H9 (cell line): ENCODE data around the gene NOTUM. TPM values are rescaled to one million over a fixed set of nuclear protein-coding genes. Genes with fewer than 3 reads are reported as not detected.

ENCODE experiments used
- DNase-seq: peaks from one replicate; pipeline ENCODE4 v3.0.0-alpha.2; 2017
- H2AFZ ChIP-seq: one replicate; pipeline ENCODE4 v1.6.1; 2013; ENCODE audit warnings: mild to moderate bottlenecking, low read length, control low read depth, moderate library complexity
- H2AK5ac ChIP-seq: 2 replicates; pipeline ENCODE4 v1.6.1; 2013; ENCODE audit warnings: low read length, control low read depth, mixed read lengths; ENCODE audit not compliant: insufficient read length
- H2BK120ac ChIP-seq: one replicate; pipeline ENCODE4 v1.6.1; 2013; ENCODE audit warnings: low read depth, mild to moderate bottlenecking, low read length, control low read depth, inconsistent platforms; ENCODE audit not compliant: poor library complexity, severe bottlenecking
- H2BK12ac ChIP-seq: 2 replicates; pipeline ENCODE4 v1.6.1; 2013; ENCODE audit warnings: low read length, control low read depth, mixed read lengths, low read depth; ENCODE audit not compliant: insufficient read length
- H2BK15ac ChIP-seq: 2 replicates; pipeline ENCODE4 v1.6.1; 2013; ENCODE audit warnings: low read depth, low read length, control low read depth
- H2BK20ac ChIP-seq: one replicate; pipeline ENCODE4 v1.6.1; 2013; ENCODE audit warnings: low read depth, mild to moderate bottlenecking, low read length, control low read depth, inconsistent platforms; ENCODE audit not compliant: poor library complexity, severe bottlenecking
- H2BK5ac ChIP-seq: 2 replicates; pipeline ENCODE4 v1.6.1; 2013; ENCODE audit warnings: low read length, control low read depth, mixed read lengths; ENCODE audit not compliant: insufficient read length
- H3K14ac ChIP-seq: 2 replicates; pipeline ENCODE4 v1.6.1; 2013; ENCODE audit warnings: low read length, control low read depth; ENCODE audit not compliant: insufficient read depth
- H3K18ac ChIP-seq: 2 replicates; pipeline ENCODE4 v1.6.1; 2013; ENCODE audit warnings: low read depth, mild to moderate bottlenecking, mixed read lengths, low read length, control low read depth; ENCODE audit not compliant: insufficient read length
- H3K23ac ChIP-seq: 2 replicates; pipeline ENCODE4 v1.6.1; 2013; ENCODE audit warnings: low read length, control low read depth, mixed read lengths, low read depth; ENCODE audit not compliant: insufficient read length
- H3K23me2 ChIP-seq: 2 replicates; pipeline ENCODE4 v1.6.1; 2013; ENCODE audit warnings: low read depth, mild to moderate bottlenecking, mixed read lengths, low read length, control low read depth; ENCODE audit not compliant: insufficient read length, poor library complexity, severe bottlenecking
- H3K27ac ChIP-seq: 2 replicates; pipeline ENCODE4 v1.5.1; 2013; ENCODE audit warnings: low read length, control low read depth, mixed read lengths, low read depth; ENCODE audit not compliant: insufficient read length
- H3K27me3 ChIP-seq: 2 replicates; pipeline ENCODE4 v1.6.1; 2013; ENCODE audit warnings: low read length, control low read depth, inconsistent platforms; ENCODE audit not compliant: insufficient read depth
- H3K4ac ChIP-seq: 2 replicates; pipeline ENCODE4 v1.6.1; 2013; ENCODE audit warnings: low read depth, mild to moderate bottlenecking, control low read depth, inconsistent platforms, low read length, moderate library complexity
- H3K4me1 ChIP-seq: 2 replicates; pipeline ENCODE4 v1.6.1; 2013; ENCODE audit warnings: low read length, control low read depth, inconsistent platforms; ENCODE audit not compliant: insufficient read depth
- H3K4me2 ChIP-seq: 2 replicates; pipeline ENCODE4 v1.6.1; 2013; ENCODE audit warnings: low read length, control low read depth, mixed read lengths; ENCODE audit not compliant: insufficient read length, insufficient read depth
- H3K56ac ChIP-seq: 2 replicates; pipeline ENCODE4 v1.6.1; 2013; ENCODE audit warnings: low read depth, mild to moderate bottlenecking, mixed read lengths, low read length, control low read depth; ENCODE audit not compliant: insufficient read length
- H3K79me1 ChIP-seq: 2 replicates; pipeline ENCODE4 v1.6.1; 2013; ENCODE audit warnings: low read depth, mild to moderate bottlenecking, moderate library complexity, low read length, control low read depth, inconsistent platforms; ENCODE audit not compliant: insufficient read depth, poor library complexity, severe bottlenecking
- H3K79me2 ChIP-seq: 2 replicates; pipeline ENCODE4 v1.6.1; 2013; ENCODE audit warnings: low read length, control low read depth, inconsistent platforms; ENCODE audit not compliant: insufficient read depth
- H3K9ac ChIP-seq: 2 replicates; pipeline ENCODE4 v1.6.1; 2013; ENCODE audit warnings: low read length, control low read depth, mixed read lengths; ENCODE audit not compliant: insufficient read length; ENCODE audit errors: extremely low read depth
- H3K9me3 ChIP-seq: one replicate; pipeline ENCODE4 v1.6.1; 2013; ENCODE audit warnings: low read depth, low read length, inconsistent platforms; ENCODE audit not compliant: control insufficient read depth
- H3T11ph ChIP-seq: one replicate; pipeline ENCODE4 v1.6.1; 2013; ENCODE audit warnings: mild to moderate bottlenecking, low read length, control low read depth, inconsistent platforms
- H4K20me1 ChIP-seq: one replicate; pipeline ENCODE4 v1.6.1; 2013; ENCODE audit not compliant: control insufficient read depth, insufficient read length, insufficient read depth
- H4K5ac ChIP-seq: 2 replicates; pipeline ENCODE4 v1.6.1; 2013; ENCODE audit warnings: low read depth, mild to moderate bottlenecking, mixed read lengths, low read length, control low read depth; ENCODE audit not compliant: insufficient read length
- H4K8ac ChIP-seq: replicated peaks from 2 replicates; pipeline ENCODE4 v1.6.1; 2013; ENCODE audit warnings: low read length, control low read depth, mixed read lengths, low read depth; ENCODE audit not compliant: insufficient read length
- H4K91ac ChIP-seq: 2 replicates; pipeline ENCODE4 v1.6.1; 2013; ENCODE audit warnings: low read depth, mild to moderate bottlenecking, moderate library complexity, mixed read lengths, low read length, control low read depth; ENCODE audit not compliant: insufficient read length
- H3K27ac Mint-ChIP-seq, 3 experiments: 2 replicates in 2 of 3; 3 replicates in 1 of 3; pipeline ENCODE4 v1.8.0; 2020 to 2021; ENCODE audit warnings: mixed read lengths in 3 of 3, mild to moderate bottlenecking in 1 of 3, moderate library complexity in 1 of 3
- H3K27me3 Mint-ChIP-seq: 2 replicates; pipeline ENCODE4 v1.8.0; 2021; ENCODE audit warnings: low read depth, mild to moderate bottlenecking, moderate library complexity, mixed read lengths
- H3K36me3 Mint-ChIP-seq, 3 experiments: 2 replicates in 2 of 3; 3 replicates in 1 of 3; pipeline ENCODE4 v1.8.0; 2020 to 2021; ENCODE audit warnings: low read depth in 3 of 3, mixed read lengths in 3 of 3; ENCODE audit not compliant: insufficient read depth in 1 of 3
- H3K4me1 Mint-ChIP-seq, 2 experiments: 2 replicates each; pipeline ENCODE4 v1.8.0; 2020; ENCODE audit warnings: mixed read lengths in 2 of 2
- H3K4me3 Mint-ChIP-seq, 2 experiments: 2 replicates in 1 of 2; 3 replicates in 1 of 2; pipeline ENCODE4 v1.8.0; 2020 to 2021; ENCODE audit warnings: mild to moderate bottlenecking in 2 of 2, mixed read lengths in 2 of 2, moderate library complexity in 1 of 2
- H3K9me3 Mint-ChIP-seq, 2 experiments: 2 replicates in 1 of 2; 3 replicates in 1 of 2; pipeline ENCODE4 v1.8.0; 2020; ENCODE audit warnings: mild to moderate bottlenecking in 2 of 2, mixed read lengths in 2 of 2, moderate library complexity in 1 of 2
- CTCF ChIP-seq: fragments of 200-600 bp; sonication (generic); conservative IDR thresholded peaks from 3 replicates; pipeline ENCODE4 v1.8.0; 2021; ENCODE audit warnings: antibody characterized with exemption, mild to moderate bottlenecking
- WGBS: extraction: QIAGEN DNeasy Blood & Tissue Kit; methylation state at CpG from one replicate; pipeline ENCODE4 v1.1.7; 2013; ENCODE audit warnings: missing lambda C conversion rate, low lambda C conversion rate, mixed read lengths; ENCODE audit not compliant: insufficient read length; ENCODE audit errors: extremely low coverage; 5-methylcytosine and 5-hydroxymethylcytosine counted together
- total RNA-seq: library from RNA; stranded (reverse); gene quantifications from 2 replicates; pipeline ENCODE4 v1.2.1, GENCODE V29; 2021

NOTUM gene
- total RNA-seq, 1 experiment from 2014 or later: 2.1 TPM

GRCh38 chr17:81987161-81987770, 26.3 kb upstream of the NOTUM start:
- Mint-ChIP-seq H3K4me3 (no peak overlapping the region), H3K4me1 (peaks cover 14 to 21% of the 10 kb centered on the region in 2 experiments), H3K27ac (no peak overlapping the region; a peak in 1 of 7 replicates), H3K36me3 (peaks cover 6 to 58% (median 47%) of the 10 kb centered on the region in 3 experiments), H3K9me3 (no peaks in the 10 kb centered on the region; a peak in 1 of 5 replicates), H3K27me3 (no peaks in the 10 kb centered on the region)
- no peak overlapping the region for H3K56ac ChIP-seq
- no peak overlapping the region for H4K91ac ChIP-seq
- H3K79me2 ChIP-seq: no peaks in the 10 kb centered on the region; the same call in 1 of the 2 replicates
- H3K27ac ChIP-seq: no peak overlapping the region
- H2BK120ac ChIP-seq: no peak overlapping the region
- H3K23ac ChIP-seq: no peak overlapping the region
- H4K5ac ChIP-seq: no peak overlapping the region
- H2AK5ac ChIP-seq: no peak overlapping the region
- H3K9me3 ChIP-seq: no peaks in the 10 kb centered on the region
- H2AFZ ChIP-seq: no peak overlapping the region
- no peak overlapping the region for H3K9ac ChIP-seq
- H2BK12ac ChIP-seq: no peak overlapping the region
- H4K20me1 ChIP-seq: no peaks in the 10 kb centered on the region
- H2BK5ac ChIP-seq: no peak overlapping the region
- no peaks in the 10 kb centered on the region for H3K27me3 ChIP-seq
- TF ChIP-seq CTCF: no peak
- H3T11ph ChIP-seq: no peak overlapping the region
- no peak overlapping the region for H3K4ac ChIP-seq
- H3K14ac ChIP-seq: no peak overlapping the region
- H3K4me2 ChIP-seq: no peak overlapping the region
- H4K8ac ChIP-seq: no peak overlapping the region
- H3K4me1 ChIP-seq: no peaks in the 10 kb centered on the region; the same call in 1 of the 2 replicates
- no peak overlapping the region for H3K18ac ChIP-seq
- H3K23me2 ChIP-seq: no peaks in the 10 kb centered on the region
- no peaks in the 10 kb centered on the region for H3K79me1 ChIP-seq
- DNase-seq: no peak
- H2BK15ac ChIP-seq: no peak overlapping the region
- no peak overlapping the region for H2BK20ac ChIP-seq
- WGBS: no CpG with 5 or more reads among the region's 26 CpGs
